Suprapubic skin (tissue), 3 donors: ENCODE measurements around the gene ADAMTS15.
"Not testable (repeated sequence)": the region's sequence is repeated elsewhere in the genome, so short reads cannot be mapped to it uniquely, and the experiment has no call there.

ENCODE experiments used
- CTCF ChIP-seq, 2 donors: fragments of 200-600 bp in 1 of 2; fragments of 450-650 bp in 1 of 2; sonication (generic) in 1 of 2; IDR thresholded peaks; one replicate each; pipeline ENCODE4 v1.5.1; 2016 to 2019; ENCODE audit warnings: antibody characterized with exemption in 2 of 2, mild to moderate bottlenecking in 1 of 2, moderate library complexity in 1 of 2
- POLR2A ChIP-seq, 2 donors: fragments of 450-650 bp; IDR thresholded peaks; one replicate each; pipeline ENCODE4 v1.6.1; 2017; ENCODE audit warnings: antibody characterized with exemption in 2 of 2, mild to moderate bottlenecking in 2 of 2, moderate library complexity in 2 of 2

DNA sequence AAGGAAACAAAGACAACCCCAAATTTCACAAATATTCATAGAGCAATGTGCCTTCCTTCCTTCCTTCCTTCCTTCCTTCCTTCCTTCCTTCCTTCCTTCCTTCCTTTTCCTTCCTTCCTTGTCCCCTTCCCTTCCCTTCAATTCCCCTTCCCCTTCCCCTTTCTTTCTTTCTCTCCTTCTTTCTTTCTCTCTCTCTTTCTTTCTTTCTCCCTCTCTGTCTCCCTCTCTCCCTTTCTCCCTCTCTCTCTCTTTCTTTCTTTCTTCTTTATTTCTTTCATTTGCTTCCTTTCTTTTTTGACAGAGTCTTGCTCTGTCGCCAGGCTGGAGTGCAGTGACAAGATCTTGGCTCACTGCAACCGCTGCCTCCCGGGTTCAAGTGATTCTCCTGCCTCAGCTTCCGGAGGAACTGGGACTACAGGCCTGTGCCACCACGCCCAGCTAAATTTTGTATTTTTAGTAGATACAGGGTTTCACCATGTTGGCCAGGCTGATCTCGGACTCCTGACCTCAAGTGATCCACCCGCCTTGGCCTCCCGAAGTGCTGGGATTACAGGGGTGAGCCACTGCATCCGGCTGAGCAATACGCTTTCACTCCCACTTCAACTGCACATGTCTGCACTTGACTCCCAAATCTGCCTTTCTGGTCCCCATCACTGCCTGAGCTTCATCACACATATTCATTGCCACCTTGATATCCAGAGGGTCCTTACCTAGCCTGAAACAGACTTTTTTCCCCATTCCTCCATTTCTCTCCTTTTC is 9.9 kb upstream of the ADAMTS15 start:
- not testable (repeated sequence) for TF ChIP-seq POLR2A, CTCF (IDR thresholded peaks at IDR 0.05)
